SK-N-MC (cell line): ENCODE results near the gene PLA2G4B.

ENCODE experiments used
- EZH2 ChIP-seq: fragments of 200-600 bp; sonication (generic); IDR thresholded peaks from one replicate; pipeline ENCODE4 v1.6.1; 2017; ENCODE audit warnings: antibody characterized with exemption
- POLR2AphosphoS5 ChIP-seq: IDR thresholded peaks from 2 replicates; pipeline ENCODE4 v1.6.1; 2012; ENCODE audit warnings: mild to moderate bottlenecking, low read depth, low read length, borderline replicate concordance

DNA sequence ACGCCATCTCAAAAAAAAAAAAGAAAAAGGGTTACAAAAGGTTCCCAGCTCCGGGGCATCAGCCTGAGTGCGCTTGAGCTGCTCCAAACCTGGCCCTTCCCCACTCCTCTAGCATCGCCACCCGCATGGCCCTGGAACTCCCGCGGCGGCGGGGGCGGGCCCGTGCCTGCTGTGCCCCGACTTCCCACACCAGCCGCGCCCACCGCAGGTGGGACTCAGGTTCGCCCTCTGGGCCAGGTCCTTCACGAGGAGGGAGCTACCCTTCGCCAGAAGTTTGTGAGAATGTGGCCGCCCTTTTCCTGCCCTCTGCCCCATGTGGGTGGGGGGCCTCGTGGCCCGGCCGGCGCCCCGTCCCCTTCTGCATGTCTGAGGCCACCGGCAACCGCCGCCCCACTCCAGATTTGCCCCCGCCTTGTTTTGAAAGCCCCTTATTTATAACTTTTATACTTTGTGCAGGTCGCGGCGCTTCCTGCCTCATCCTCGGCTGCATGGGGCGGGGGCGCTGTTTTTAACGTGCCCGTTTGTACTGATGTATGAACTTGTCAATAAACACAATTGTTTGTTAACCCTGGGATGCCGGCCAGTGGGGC, 11.3 kb upstream of the PLA2G4B start:
- TF ChIP-seq EZH2 (no peak), POLR2AphosphoS5 (no peak)
